Choroid plexus epithelial cell (primary cell): ENCODE data around the gene APPBP2.

Source experiments
- DNase-seq: peaks from one replicate; pipeline ENCODE4 v3.0.0-alpha.2; 2010; ENCODE audit warnings: low read depth
- H3K4me3 ChIP-seq: 2 replicates; pipeline ENCODE4 v1.5.1; 2011; ENCODE audit warnings: low read depth, mild to moderate bottlenecking, control low read depth, low read length, moderate library complexity
- TF ChIP-seq, protein P1 (sequence below): conservative IDR thresholded peaks from 2 replicates; pipeline ENCODE4 v1.5.1; 2011; ENCODE audit warnings: low read depth, mild to moderate bottlenecking, control low read depth, inconsistent platforms, low read length, moderate library complexity

The APPBP2 gene

DNA sequence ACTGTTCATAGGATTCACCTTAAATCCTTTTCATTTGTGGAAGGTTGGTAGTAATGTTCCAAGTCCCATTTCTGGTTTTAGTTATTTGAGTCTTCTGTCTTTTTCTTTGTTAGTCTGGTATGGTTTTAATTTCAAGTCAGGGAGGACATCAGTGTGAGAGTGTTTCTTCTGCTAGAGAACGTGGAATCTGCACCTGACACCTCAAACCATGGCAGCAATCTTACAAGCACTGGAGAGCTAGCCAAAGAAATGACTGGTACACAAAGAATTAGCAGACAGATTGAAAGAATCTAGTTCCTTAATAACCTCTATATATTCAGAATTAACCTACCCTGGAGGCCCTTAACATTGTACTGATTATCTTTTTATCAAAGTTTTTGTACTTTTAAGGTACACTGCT, 53.6 kb downstream of the APPBP2 start:
- no peak overlapping the region for H3K4me3 ChIP-seq
- TF ChIP-seq, protein P1, sequence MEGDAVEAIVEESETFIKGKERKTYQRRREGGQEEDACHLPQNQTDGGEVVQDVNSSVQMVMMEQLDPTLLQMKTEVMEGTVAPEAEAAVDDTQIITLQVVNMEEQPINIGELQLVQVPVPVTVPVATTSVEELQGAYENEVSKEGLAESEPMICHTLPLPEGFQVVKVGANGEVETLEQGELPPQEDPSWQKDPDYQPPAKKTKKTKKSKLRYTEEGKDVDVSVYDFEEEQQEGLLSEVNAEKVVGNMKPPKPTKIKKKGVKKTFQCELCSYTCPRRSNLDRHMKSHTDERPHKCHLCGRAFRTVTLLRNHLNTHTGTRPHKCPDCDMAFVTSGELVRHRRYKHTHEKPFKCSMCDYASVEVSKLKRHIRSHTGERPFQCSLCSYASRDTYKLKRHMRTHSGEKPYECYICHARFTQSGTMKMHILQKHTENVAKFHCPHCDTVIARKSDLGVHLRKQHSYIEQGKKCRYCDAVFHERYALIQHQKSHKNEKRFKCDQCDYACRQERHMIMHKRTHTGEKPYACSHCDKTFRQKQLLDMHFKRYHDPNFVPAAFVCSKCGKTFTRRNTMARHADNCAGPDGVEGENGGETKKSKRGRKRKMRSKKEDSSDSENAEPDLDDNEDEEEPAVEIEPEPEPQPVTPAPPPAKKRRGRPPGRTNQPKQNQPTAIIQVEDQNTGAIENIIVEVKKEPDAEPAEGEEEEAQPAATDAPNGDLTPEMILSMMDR = no peak
- DNase-seq = no peak

DNA sequence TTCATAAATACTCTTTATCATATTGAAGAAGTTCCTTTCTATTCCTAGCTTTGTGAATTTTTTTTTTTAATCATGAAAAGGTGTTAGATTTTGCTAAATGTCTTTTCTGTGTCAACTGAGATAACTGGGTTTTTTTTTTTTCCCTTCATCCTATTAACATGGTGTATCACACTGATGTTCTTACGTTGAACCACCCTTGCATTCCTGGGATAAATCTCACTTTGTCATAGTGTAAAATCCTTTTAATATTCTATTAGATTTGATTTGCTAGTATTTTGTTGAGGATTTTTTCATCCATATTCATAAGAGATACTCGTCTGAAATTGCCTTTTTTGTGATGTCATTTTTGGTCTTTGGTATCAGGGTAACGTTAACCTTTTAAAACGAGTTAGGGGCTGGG, 54.6 kb downstream of the APPBP2 start:
- no peak for DNase-seq
- no peak overlapping the region for H3K4me3 ChIP-seq
- TF ChIP-seq, protein P1 = no peak

DNA sequence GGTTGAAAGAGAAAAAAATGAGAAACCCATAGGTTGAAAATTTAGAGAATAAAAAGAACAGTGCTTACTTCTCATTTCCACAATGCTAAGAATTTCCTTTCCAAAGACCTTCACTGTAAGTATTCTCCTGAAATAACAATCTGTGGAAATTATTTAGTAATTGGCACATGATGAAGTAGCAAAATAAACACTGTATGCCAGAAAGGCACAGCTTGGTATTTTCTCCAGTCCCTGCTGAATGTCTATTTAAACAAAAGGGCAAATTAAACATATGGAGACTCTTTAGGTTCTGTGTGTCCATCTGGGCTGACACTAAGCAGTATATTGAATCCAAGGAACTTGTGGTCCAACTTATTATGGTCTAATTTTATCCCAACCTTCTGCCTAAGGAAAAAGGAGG, 57.7 kb downstream of the APPBP2 start:
- DNase-seq = peak; percentile 48
- TF ChIP-seq, protein P1 = no peak
- H3K4me3 ChIP-seq = no peak overlapping the region

DNA sequence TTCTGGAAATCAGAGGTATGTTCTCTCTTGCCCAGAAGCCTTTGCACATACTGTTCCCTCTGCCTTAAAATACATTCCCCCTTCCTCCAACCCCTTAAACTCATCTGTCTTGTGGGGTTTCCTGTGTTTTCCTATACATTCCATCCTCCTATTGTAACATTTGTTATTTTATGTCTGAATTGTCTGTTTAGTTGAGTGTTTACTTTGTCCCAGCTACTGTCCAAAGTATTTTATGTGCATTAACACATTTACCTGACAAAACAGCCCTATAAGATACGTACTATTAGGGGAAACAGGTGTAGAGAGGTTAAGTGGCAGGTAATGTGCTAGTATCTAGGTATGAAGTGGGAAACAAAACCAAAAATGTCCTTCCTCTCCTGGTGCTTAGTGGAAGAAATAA, 61.7 kb downstream of the APPBP2 start:
- no peak overlapping the region for H3K4me3 ChIP-seq
- no peak for DNase-seq
- TF ChIP-seq, protein P1 = no peak

DNA sequence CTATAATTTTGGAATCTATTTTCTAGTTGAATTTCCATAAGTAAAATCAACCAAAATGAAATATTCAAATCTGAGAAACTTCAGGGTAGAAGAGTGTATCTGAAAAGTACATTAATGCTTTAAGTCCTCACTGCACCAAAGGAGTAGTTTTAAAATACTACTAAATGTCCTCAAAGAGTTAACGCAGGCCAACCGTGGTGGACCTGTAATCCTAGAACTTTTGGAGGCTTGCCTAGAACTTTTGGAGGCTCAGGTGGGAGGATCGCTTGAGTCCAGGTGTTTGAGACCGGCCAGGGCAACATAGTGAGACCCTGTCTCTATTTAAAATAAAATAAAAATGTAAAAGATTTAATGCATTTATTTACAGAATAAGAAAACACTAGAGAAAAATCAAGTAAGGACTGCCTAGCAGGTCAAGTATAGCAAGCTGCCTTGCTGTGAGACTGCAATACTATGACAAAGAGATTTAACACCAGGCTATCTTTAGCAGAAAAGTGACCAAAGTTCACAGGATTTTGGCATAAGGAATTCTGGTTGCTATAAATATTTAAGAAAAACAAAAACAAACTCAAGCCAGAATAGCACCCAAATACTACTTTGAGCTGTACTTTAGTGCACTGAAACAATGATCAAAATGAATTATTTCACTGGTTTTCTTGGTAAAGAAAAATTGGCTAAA, 62.7 kb downstream of the APPBP2 start:
- DNase-seq = peak; percentile 43
- no peak overlapping the region for H3K4me3 ChIP-seq
- TF ChIP-seq, protein P1 = no peak

DNA sequence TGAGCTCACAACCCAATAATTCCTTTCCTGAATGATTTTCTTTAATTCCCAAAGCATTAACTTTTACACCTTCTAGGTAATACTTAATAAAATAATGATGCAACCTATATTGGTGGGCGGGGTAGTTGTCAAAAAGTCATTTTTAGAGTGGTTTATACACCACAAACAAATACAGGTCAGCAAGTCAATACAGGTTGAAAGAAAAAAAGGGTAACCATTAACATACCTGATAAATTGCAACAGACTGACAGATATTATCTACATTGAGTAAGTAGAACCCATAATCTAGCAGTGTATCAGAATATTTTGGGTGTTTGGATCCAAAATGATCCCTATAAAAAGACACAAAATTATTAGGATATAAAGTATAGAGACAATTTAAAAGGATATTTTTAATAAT, 64.5 kb downstream of the APPBP2 start:
- no peak overlapping the region for H3K4me3 ChIP-seq
- TF ChIP-seq, protein P1 = no peak
- no peak for DNase-seq

DNA sequence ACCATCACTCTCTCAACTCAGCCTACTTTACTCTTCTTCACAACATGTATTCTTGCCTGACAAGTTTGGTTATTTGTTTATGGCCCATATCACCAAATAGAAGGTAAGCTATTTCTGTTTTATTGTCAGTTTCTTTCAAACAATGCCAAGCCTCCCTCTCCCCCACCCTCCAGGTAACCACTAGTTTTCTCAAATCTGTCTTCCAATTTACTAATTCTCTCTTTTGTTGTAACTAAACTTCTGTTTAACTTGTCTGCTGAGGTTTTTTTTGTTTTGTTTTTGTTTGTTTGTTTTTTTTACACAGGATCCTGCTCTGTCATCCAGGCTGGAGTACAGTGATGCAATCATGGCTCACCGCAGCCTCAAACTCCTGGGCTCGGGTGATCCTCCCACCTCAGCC, 68.9 kb downstream of the APPBP2 start:
- H3K4me3 ChIP-seq = no peak overlapping the region
- TF ChIP-seq, protein P1 = no peak

More for the DNA sequence above, 68.9 kb downstream of the APPBP2 start:
- DNase-seq = no peak
